OCI-LY1 (cell line): ENCODE data around the gene L1CAM.

Experiments
- EZH2 ChIP-seq: fragments of 200-600 bp; sonication (generic), shearing (Covaris generic); IDR thresholded peaks from 2 replicates; pipeline ENCODE4 v1.8.0; 2017; ENCODE audit warnings: borderline replicate concordance, mixed run types, mild to moderate bottlenecking, antibody characterized with exemption, low read length, moderate library complexity, mixed read lengths
- TF ChIP-seq, protein P1 (sequence below): fragments of 200-600 bp; sonication (generic), shearing (Covaris generic); IDR thresholded peaks from 2 replicates; pipeline ENCODE4 v1.5.1; 2017; ENCODE audit warnings: mild to moderate bottlenecking, antibody characterized with exemption, low read length, moderate library complexity, mixed read lengths

DNA sequence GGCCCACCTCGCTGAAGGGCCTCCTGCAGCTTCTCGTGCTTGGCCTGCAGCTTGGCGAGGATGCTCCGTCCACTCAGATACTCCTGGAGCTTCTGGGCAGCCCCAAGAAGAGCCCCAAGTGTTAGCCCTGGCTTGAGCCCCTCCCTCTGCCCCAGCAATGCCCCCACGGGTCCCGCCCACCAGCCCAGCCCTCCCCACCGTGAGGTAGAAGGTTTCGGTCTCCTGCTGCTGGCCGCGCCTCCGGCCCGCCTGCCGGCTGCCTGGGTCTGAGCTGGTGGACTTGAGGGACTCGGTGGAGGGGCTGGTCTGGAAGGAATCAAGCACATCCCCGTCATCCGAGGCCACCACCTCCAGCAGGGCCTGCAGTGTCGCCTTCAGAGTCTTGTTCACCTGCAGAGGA is 27.2 kb upstream of the L1CAM start:
- TF ChIP-seq, protein P1, sequence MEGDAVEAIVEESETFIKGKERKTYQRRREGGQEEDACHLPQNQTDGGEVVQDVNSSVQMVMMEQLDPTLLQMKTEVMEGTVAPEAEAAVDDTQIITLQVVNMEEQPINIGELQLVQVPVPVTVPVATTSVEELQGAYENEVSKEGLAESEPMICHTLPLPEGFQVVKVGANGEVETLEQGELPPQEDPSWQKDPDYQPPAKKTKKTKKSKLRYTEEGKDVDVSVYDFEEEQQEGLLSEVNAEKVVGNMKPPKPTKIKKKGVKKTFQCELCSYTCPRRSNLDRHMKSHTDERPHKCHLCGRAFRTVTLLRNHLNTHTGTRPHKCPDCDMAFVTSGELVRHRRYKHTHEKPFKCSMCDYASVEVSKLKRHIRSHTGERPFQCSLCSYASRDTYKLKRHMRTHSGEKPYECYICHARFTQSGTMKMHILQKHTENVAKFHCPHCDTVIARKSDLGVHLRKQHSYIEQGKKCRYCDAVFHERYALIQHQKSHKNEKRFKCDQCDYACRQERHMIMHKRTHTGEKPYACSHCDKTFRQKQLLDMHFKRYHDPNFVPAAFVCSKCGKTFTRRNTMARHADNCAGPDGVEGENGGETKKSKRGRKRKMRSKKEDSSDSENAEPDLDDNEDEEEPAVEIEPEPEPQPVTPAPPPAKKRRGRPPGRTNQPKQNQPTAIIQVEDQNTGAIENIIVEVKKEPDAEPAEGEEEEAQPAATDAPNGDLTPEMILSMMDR, result no peak
- no peak for TF ChIP-seq EZH2
